ENCODE results near the gene GRIK4. TPM values are rescaled to one million over a fixed set of nuclear protein-coding genes. Genes with fewer than 3 reads are reported as not detected.
A peak's percentile ranks its signal among the peaks of the same experiment; 100 is the strongest.

The GRIK4 gene
- total and polyA plus RNA-seq, 2 experiments from 2014 or later: not detected

GRCh38 chr11:120880498-120881175, 369.1 kb downstream of the GRIK4 start:
- Histone ChIP-seq H3F3A (ENCODE audit: insufficient read depth) (peaks cover 5% of the 10 kb centered on the region; the same call in 1 of the 2 replicates), H3K9me2 (ENCODE audit: insufficient read depth) (no peaks in the 10 kb centered on the region), H3K4me3 (no peak overlapping the region), H3K36me3 (ENCODE audit: low read depth) (no peaks in the 10 kb centered on the region), H3K4me1 (ENCODE audit: insufficient read depth) (peaks cover 33% of the 10 kb centered on the region), H4K20me1 (ENCODE audit: insufficient read depth) (no peaks in the 10 kb centered on the region), H3K27me3 (replicated peaks; ENCODE audit: insufficient read depth) (no peaks in the 10 kb centered on the region), H2AFZ (no peak overlapping the region; the same call in 1 of the 2 replicates), H3K9me3 (ENCODE audit: low read depth) (no peaks in the 10 kb centered on the region), H3K9ac (peak overlapping the region; percentile 59), H3K4me2 (ENCODE audit: unreplicated experiment) (peak overlapping the region; percentile 8), H3K27ac (peak overlapping the region; percentile 72), H3K79me2 (ENCODE audit: insufficient read depth) (no peaks in the 10 kb centered on the region)
- WGBS, 2 experiments (ENCODE audit: low coverage in 1 of 2, low lambda C conversion rate in 2 of 2, missing lambda C conversion rate in 2 of 2): 18 to 23% methylated on average over 6 of the region's 6 CpGs
- peak; percentile 79 for DNase-seq
- no peak for TF ChIP-seq EZH2phosphoT487 (IDR thresholded peaks at IDR 0.05; ENCODE audit: insufficient read depth, low read depth)
- TF ChIP-seq EZH2 (IDR thresholded peaks at IDR 0.05; ENCODE audit: insufficient read depth, poor library complexity, severe bottlenecking): no peak
- in situ Hi-C loops (cut with MboI): no loop called here

DNA sequence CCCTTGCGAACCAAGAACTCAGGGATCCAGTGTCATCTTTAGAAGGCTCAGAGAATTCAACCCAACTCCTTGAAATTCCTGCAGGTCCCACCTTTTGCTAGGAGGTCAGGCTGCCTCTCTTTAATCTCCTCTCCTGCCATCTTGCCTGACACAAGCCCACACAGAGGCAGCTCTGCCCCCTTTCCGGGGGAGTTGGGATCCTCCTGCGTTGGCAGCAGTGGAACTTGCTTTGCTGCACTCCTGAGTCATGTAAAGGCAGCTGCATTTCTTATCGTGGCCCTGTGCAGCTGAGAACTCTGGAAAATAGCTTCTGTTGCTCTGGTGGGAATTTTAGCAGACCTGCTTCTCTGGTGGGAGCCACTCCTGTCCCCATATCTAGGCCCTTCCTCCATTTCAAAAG, 370.0 kb downstream of the GRIK4 start:
- in situ Hi-C loops (cut with MboI): no loop called here
- peak; percentile 45 for DNase-seq

DNA sequence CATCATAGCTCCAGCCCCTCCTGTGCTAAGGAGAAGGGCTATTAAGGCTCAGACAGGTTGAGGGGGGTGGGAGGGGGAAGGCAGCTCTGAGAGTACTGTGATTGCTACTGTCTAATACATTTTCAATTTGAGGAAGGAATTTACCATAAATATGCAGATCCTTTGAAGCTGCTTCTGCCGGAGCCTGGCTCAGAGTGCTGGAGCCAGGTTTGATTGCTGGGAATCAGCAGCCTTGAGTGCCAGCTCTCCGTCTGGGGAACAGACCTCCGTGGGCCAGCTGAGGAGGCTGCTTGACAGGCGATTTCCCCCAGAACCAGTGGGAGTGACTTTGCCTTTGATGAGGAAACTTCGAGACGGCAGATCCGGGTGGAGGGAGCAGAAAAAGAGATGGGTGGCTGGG, 370.6 kb downstream of the GRIK4 start:
- Histone ChIP-seq H3K4me3 (no peak overlapping the region), H3K79me2 (ENCODE audit: insufficient read depth) (no peaks in the 10 kb centered on the region), H3K27me3 (replicated peaks; ENCODE audit: insufficient read depth) (0 out of 2 replicates have a peak, but pooled peaks cover 4% of the 10 kb centered on the region), H3K9ac (no peak overlapping the region), H3K9me2 (ENCODE audit: insufficient read depth) (no peaks in the 10 kb centered on the region), H4K20me1 (ENCODE audit: insufficient read depth) (no peaks in the 10 kb centered on the region), H3K4me1 (ENCODE audit: insufficient read depth) (peaks cover 33% of the 10 kb centered on the region), H3K36me3 (ENCODE audit: low read depth) (no peaks in the 10 kb centered on the region), H2AFZ (no peak overlapping the region), H3K4me2 (ENCODE audit: unreplicated experiment) (no peak overlapping the region), H3K27ac (no peak overlapping the region), H3K9me3 (ENCODE audit: low read depth) (no peaks in the 10 kb centered on the region), H3F3A (ENCODE audit: insufficient read depth) (peaks cover 5% of the 10 kb centered on the region; the same call in 1 of the 2 replicates)
- DNase-seq: no peak
- WGBS, 2 experiments (ENCODE audit: low coverage in 1 of 2, low lambda C conversion rate in 2 of 2, missing lambda C conversion rate in 2 of 2): 60 to 67% methylated on average over 7 of the region's 7 CpGs
- in situ Hi-C loops (cut with MboI): no loop called here
- TF ChIP-seq EZH2 (IDR thresholded peaks at IDR 0.05; ENCODE audit: insufficient read depth, poor library complexity, severe bottlenecking): no peak
- no peak for TF ChIP-seq EZH2phosphoT487 (IDR thresholded peaks at IDR 0.05; ENCODE audit: insufficient read depth, low read depth)

More for the DNA sequence above, 370.0 kb downstream of the GRIK4 start:
- Histone ChIP-seq H3K27me3 (replicated peaks; ENCODE audit: insufficient read depth) (no peaks in the 10 kb centered on the region), H3K9me2 (ENCODE audit: insufficient read depth) (no peaks in the 10 kb centered on the region), H3K79me2 (ENCODE audit: insufficient read depth) (no peaks in the 10 kb centered on the region), H3K27ac (peak overlapping the region; percentile 72), H3K4me3 (no peak overlapping the region), H3F3A (ENCODE audit: insufficient read depth) (peaks cover 5% of the 10 kb centered on the region; the same call in 1 of the 2 replicates), H3K4me1 (ENCODE audit: insufficient read depth) (peaks cover 33% of the 10 kb centered on the region), H3K9ac (no peak overlapping the region), H4K20me1 (ENCODE audit: insufficient read depth) (no peaks in the 10 kb centered on the region), H3K36me3 (ENCODE audit: low read depth) (no peaks in the 10 kb centered on the region), H3K4me2 (ENCODE audit: unreplicated experiment) (no peak overlapping the region), H2AFZ (no peak overlapping the region), H3K9me3 (ENCODE audit: low read depth) (no peaks in the 10 kb centered on the region)
- 53 to 62% methylated on average over 4 of the region's 4 CpGs for WGBS, 2 experiments (ENCODE audit: low coverage in 1 of 2, low lambda C conversion rate in 2 of 2, missing lambda C conversion rate in 2 of 2)
- TF ChIP-seq EZH2 (IDR thresholded peaks at IDR 0.05; ENCODE audit: insufficient read depth, poor library complexity, severe bottlenecking): no peak
- no peak for TF ChIP-seq EZH2phosphoT487 (IDR thresholded peaks at IDR 0.05; ENCODE audit: insufficient read depth, low read depth)

DNA sequence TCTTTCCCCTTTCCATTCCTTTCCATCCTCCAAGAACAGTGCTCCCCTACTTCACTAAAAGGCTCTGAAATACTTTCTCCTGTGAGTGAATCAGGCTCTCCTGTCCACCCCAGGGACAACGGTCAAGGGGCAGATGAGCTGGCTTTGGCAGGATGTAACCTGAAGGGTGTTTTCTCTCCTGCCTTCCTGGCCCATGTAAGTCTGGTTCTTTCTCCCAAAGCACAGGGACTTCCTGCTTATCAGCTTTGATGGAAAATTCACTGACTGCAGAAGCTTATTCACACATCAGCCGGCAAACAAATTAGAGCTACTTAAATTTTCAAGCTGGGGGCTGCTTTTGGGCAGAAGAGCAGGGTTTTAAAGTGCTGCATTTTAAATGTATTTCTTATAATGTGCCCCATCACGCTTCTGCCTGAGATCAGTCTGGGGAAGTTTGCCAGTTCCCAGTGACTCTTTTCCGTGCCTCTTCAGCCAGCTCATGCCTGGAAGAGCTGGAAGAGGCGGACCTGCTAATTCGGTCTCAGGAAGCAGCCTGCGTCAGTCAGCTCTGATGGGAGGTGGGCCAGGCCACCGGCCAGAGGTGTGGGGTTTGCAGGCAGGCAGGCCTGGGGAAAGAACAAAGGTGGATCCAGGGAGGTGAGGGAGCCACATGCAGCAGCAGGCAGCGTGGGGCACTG, 372.0 kb downstream of the GRIK4 start:
- H3K9me3 ChIP-seq (ENCODE audit: low read depth): no peaks in the 10 kb centered on the region
- peak; percentile 94 for DNase-seq
- peaks cover 5% of the 10 kb centered on the region; the same call in 1 of the 2 replicates for H3F3A ChIP-seq (ENCODE audit: insufficient read depth)
- H3K9me2 ChIP-seq (ENCODE audit: insufficient read depth): no peaks in the 10 kb centered on the region
- H2AFZ ChIP-seq: peak overlapping the region; percentile 54
- WGBS, 2 experiments (ENCODE audit: low coverage in 1 of 2, low lambda C conversion rate in 2 of 2, missing lambda C conversion rate in 2 of 2): 1 to 2% methylated on average over 9 of the region's 9 CpGs
- H3K36me3 ChIP-seq (ENCODE audit: low read depth): no peaks in the 10 kb centered on the region
- in situ Hi-C loops (cut with MboI): no loop called here
- H3K4me3 ChIP-seq: no peak overlapping the region; the same call in 1 of the 2 replicates
- no peaks in the 10 kb centered on the region for H3K79me2 ChIP-seq (ENCODE audit: insufficient read depth)
- H3K4me1 ChIP-seq (ENCODE audit: insufficient read depth): peaks cover 33% of the 10 kb centered on the region
- TF ChIP-seq EZH2phosphoT487 (IDR thresholded peaks at IDR 0.05; ENCODE audit: insufficient read depth, low read depth) (no peak), EZH2 (IDR thresholded peaks at IDR 0.05; ENCODE audit: insufficient read depth, poor library complexity, severe bottlenecking) (no peak)
- H3K4me2 ChIP-seq (ENCODE audit: unreplicated experiment): peak overlapping the region; percentile 39
- H3K9ac ChIP-seq: peak overlapping the region; percentile 62
- H3K27ac ChIP-seq: peak overlapping the region; percentile 73
- H3K27me3 ChIP-seq (replicated peaks; ENCODE audit: insufficient read depth): 0 out of 2 replicates have a peak, but pooled peaks cover 7% of the 10 kb centered on the region
- H4K20me1 ChIP-seq (ENCODE audit: insufficient read depth): no peaks in the 10 kb centered on the region
